ENCODE results near the gene PSPC1. TPM values are rescaled to one million over a fixed set of nuclear protein-coding genes. Genes with fewer than 3 reads are reported as not detected.

Gene PSPC1
- polyA plus RNA-seq, 1 donor from 2014 or later = 166 TPM

DNA sequence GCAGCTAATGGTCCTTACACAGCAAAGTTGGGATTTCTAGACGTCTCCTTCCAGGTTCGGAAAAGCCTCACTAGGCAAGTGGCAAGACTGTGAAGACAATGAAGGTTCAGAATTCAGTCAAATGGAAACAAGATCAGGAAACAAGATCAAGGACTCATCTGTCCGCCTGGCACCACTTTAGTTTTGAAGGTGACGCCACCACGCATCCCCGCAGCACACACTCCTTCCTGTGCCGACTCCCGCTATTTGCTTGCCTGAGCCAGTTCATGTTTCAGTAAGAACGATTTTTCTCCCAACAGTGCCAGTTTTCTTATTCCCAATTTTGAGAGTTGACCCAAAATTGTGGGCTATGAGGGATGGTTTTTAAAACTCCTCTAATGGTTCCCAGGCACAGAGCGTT is 107.8 kb downstream of the PSPC1 start:
- Histone ChIP-seq H3F3A (ENCODE audit: insufficient read depth, low read length, poor library complexity, severe bottlenecking) (no peaks in the 10 kb centered on the region), H4K20me1 (ENCODE audit: insufficient read depth) (no peaks in the 10 kb centered on the region), H3K27ac (ENCODE audit: low read length) (no peak overlapping the region), H3K27me3 (ENCODE audit: insufficient read depth, low read depth, low read length) (no peaks in the 10 kb centered on the region), H3K4me3 (ENCODE audit: low read length) (no peak overlapping the region), H3K79me2 (replicated peaks; ENCODE audit: insufficient read depth, low read length) (no peaks in the 10 kb centered on the region), H3K9ac (ENCODE audit: low read length) (no peak overlapping the region), H3K9me2 (ENCODE audit: insufficient read depth, low read length) (no peaks in the 10 kb centered on the region), H2AFZ (ENCODE audit: low read depth, low read length) (no peak overlapping the region), H3K9me3 (ENCODE audit: low read length) (no peaks in the 10 kb centered on the region), H3K36me3 (ENCODE audit: insufficient read depth, low read length) (peaks cover 11% of the 10 kb centered on the region), H3K4me2 (ENCODE audit: low read length) (no peak overlapping the region)
- TF ChIP-seq MXI1 (conservative IDR thresholded peaks at IDR 0.05; ENCODE audit: poor library complexity, severe bottlenecking) = no peak
- TF ChIP-seq EP300 (conservative IDR thresholded peaks at IDR 0.05; ENCODE audit: poor library complexity, severe bottlenecking) = no peak
- no peak for TF ChIP-seq SMC3 (conservative IDR thresholded peaks at IDR 0.05; ENCODE audit: poor library complexity)
- no peak for TF ChIP-seq POLR2AphosphoS5 (IDR thresholded peaks at IDR 0.05)
- TF ChIP-seq RAD21 (conservative IDR thresholded peaks at IDR 0.05) = no peak
- TF ChIP-seq, protein P1, sequence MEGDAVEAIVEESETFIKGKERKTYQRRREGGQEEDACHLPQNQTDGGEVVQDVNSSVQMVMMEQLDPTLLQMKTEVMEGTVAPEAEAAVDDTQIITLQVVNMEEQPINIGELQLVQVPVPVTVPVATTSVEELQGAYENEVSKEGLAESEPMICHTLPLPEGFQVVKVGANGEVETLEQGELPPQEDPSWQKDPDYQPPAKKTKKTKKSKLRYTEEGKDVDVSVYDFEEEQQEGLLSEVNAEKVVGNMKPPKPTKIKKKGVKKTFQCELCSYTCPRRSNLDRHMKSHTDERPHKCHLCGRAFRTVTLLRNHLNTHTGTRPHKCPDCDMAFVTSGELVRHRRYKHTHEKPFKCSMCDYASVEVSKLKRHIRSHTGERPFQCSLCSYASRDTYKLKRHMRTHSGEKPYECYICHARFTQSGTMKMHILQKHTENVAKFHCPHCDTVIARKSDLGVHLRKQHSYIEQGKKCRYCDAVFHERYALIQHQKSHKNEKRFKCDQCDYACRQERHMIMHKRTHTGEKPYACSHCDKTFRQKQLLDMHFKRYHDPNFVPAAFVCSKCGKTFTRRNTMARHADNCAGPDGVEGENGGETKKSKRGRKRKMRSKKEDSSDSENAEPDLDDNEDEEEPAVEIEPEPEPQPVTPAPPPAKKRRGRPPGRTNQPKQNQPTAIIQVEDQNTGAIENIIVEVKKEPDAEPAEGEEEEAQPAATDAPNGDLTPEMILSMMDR (IDR thresholded peaks at IDR 0.05; ENCODE audit: poor library complexity, severe bottlenecking) = no peak
- TF ChIP-seq, protein P2, sequence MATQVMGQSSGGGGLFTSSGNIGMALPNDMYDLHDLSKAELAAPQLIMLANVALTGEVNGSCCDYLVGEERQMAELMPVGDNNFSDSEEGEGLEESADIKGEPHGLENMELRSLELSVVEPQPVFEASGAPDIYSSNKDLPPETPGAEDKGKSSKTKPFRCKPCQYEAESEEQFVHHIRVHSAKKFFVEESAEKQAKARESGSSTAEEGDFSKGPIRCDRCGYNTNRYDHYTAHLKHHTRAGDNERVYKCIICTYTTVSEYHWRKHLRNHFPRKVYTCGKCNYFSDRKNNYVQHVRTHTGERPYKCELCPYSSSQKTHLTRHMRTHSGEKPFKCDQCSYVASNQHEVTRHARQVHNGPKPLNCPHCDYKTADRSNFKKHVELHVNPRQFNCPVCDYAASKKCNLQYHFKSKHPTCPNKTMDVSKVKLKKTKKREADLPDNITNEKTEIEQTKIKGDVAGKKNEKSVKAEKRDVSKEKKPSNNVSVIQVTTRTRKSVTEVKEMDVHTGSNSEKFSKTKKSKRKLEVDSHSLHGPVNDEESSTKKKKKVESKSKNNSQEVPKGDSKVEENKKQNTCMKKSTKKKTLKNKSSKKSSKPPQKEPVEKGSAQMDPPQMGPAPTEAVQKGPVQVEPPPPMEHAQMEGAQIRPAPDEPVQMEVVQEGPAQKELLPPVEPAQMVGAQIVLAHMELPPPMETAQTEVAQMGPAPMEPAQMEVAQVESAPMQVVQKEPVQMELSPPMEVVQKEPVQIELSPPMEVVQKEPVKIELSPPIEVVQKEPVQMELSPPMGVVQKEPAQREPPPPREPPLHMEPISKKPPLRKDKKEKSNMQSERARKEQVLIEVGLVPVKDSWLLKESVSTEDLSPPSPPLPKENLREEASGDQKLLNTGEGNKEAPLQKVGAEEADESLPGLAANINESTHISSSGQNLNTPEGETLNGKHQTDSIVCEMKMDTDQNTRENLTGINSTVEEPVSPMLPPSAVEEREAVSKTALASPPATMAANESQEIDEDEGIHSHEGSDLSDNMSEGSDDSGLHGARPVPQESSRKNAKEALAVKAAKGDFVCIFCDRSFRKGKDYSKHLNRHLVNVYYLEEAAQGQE (IDR thresholded peaks at IDR 0.05; ENCODE audit: borderline replicate concordance) = no peak
- no peak for TF ChIP-seq EZH2 (IDR thresholded peaks at IDR 0.05; ENCODE audit: borderline replicate concordance, insufficient read depth, low read length, poor library complexity, severe bottlenecking)
- TF ChIP-seq TAF1 (IDR thresholded peaks at IDR 0.05; ENCODE audit: low read depth) = no peak

DNA sequence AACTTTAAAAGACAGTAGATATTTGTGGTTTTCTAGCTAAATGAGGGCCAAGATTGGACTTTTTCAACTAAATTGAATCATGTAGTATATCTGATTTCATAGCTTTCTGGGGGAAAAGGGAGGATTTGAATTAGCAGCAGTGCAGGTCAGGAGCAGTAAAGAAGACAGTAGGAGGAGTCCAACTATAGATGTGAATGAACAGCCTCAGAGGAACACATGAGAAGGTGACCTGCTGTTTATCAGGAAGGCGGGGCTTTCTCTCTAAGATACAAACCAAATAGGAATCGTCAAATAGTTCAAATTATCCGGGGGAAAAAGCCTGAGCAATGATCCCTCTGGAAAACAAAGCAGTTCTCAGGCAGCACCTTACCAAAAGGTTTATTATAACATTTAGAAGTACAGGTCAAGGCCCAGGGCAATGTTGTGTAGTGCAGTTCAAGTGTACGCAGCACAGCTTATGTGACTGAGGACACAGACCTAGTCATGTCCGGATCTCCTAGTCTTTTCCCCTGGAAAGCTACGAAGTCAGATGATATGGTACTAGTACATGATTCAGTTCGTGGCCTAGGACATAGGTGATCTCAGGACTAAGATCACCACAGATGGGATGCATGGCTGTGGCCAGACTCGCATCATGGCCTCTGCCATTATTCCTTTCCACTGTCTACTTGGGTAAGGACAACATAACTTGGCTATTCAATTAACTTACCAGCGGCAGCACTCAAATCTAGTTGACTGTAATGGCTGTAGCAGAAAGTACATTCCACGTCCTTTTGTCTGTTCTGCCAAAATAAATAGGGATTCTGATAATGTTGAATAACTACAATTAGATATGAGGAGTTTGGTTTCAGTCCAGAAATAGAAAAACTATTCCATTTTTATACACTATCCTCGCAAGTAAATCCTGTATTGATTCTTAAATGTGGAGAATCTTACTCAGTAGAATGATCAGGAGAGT is 109.0 kb downstream of the PSPC1 start:
- Histone ChIP-seq H3K4me3 (ENCODE audit: low read length) (no peak overlapping the region), H3K27me3 (ENCODE audit: insufficient read depth, low read depth, low read length) (no peaks in the 10 kb centered on the region), H3K9ac (ENCODE audit: low read length) (no peak overlapping the region), H3K27ac (ENCODE audit: low read length) (no peak overlapping the region), H4K20me1 (ENCODE audit: insufficient read depth) (no peaks in the 10 kb centered on the region), H3K9me3 (ENCODE audit: low read length) (no peaks in the 10 kb centered on the region), H3K4me2 (ENCODE audit: low read length) (no peak overlapping the region), H3K79me2 (replicated peaks; ENCODE audit: insufficient read depth, low read length) (no peaks in the 10 kb centered on the region), H2AFZ (ENCODE audit: low read depth, low read length) (no peak overlapping the region), H3K9me2 (ENCODE audit: insufficient read depth, low read length) (no peaks in the 10 kb centered on the region), H3K36me3 (ENCODE audit: insufficient read depth, low read length) (peaks cover 11% of the 10 kb centered on the region), H3F3A (ENCODE audit: insufficient read depth, low read length, poor library complexity, severe bottlenecking) (no peaks in the 10 kb centered on the region)
- no peak for TF ChIP-seq POLR2AphosphoS5 (IDR thresholded peaks at IDR 0.05)
- TF ChIP-seq EZH2 (IDR thresholded peaks at IDR 0.05; ENCODE audit: borderline replicate concordance, insufficient read depth, low read length, poor library complexity, severe bottlenecking) = no peak
- TF ChIP-seq, protein P2 (IDR thresholded peaks at IDR 0.05; ENCODE audit: borderline replicate concordance) = no peak
- TF ChIP-seq MXI1 (conservative IDR thresholded peaks at IDR 0.05; ENCODE audit: poor library complexity, severe bottlenecking) = no peak
- TF ChIP-seq, protein P1 (IDR thresholded peaks at IDR 0.05; ENCODE audit: poor library complexity, severe bottlenecking) = no peak
- no peak for TF ChIP-seq RAD21 (conservative IDR thresholded peaks at IDR 0.05)
- no peak for TF ChIP-seq TAF1 (IDR thresholded peaks at IDR 0.05; ENCODE audit: low read depth)
- no peak for TF ChIP-seq SMC3 (conservative IDR thresholded peaks at IDR 0.05; ENCODE audit: poor library complexity)
- TF ChIP-seq EP300 (conservative IDR thresholded peaks at IDR 0.05; ENCODE audit: poor library complexity, severe bottlenecking) = no peak
